Measurements from ENCODE around the gene ZDHHC8.

ZDHHC8 gene

DNA sequence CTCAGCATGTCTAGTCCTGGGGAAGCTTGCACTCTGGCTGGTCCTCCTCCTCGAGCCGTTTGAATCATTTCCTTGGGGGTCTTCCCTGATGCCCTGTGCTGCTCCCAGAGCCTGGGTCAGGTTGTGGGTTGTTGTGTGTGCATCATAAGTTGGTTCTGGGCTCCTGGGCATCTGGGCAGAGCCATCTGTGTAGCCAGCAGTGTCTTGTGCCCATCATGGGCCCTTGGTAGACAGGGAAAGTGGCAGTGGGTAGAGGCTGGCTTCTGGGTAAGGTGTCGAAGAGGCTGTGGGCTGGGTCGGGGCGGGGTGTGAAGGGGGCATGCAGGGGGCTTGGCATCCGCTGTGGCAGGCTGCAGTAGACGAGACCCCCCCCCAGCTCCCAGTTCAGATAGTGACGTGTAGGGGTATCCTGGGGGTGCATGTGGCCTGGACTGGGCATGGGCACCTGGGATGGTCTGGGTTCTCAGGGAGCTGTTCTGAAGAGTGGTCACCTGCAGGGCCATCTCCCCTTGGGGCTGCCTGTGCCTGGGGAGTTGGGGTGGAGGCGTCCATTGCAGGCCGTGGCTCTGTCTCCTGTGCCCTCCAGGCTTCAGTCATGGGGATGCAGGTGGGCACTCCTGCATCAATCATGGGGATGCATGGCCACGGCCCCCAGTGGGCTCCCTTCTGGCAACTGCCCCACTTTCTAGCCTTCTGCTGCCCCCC is 7.4 kb upstream of the ZDHHC8 start:
- peaks cover 0 to 28% (median 6%) of the 10 kb centered on the region in 4 donors for H3K4me1 ChIP-seq
- no peaks in the 10 kb centered on the region for H3K27me3 ChIP-seq
- intact Hi-C loops (cut with DNase I; ENCODE audit: low total_unique reads) = no loop called here
- peaks cover 34 to 79% (median 58%) of the 10 kb centered on the region in 3 donors for H3K36me3 ChIP-seq
- TF ChIP-seq, protein P1, sequence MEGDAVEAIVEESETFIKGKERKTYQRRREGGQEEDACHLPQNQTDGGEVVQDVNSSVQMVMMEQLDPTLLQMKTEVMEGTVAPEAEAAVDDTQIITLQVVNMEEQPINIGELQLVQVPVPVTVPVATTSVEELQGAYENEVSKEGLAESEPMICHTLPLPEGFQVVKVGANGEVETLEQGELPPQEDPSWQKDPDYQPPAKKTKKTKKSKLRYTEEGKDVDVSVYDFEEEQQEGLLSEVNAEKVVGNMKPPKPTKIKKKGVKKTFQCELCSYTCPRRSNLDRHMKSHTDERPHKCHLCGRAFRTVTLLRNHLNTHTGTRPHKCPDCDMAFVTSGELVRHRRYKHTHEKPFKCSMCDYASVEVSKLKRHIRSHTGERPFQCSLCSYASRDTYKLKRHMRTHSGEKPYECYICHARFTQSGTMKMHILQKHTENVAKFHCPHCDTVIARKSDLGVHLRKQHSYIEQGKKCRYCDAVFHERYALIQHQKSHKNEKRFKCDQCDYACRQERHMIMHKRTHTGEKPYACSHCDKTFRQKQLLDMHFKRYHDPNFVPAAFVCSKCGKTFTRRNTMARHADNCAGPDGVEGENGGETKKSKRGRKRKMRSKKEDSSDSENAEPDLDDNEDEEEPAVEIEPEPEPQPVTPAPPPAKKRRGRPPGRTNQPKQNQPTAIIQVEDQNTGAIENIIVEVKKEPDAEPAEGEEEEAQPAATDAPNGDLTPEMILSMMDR (IDR thresholded peaks at IDR 0.05) = no peak
- no peaks in the 10 kb centered on the region for H3K9me3 ChIP-seq
- H3K27ac ChIP-seq = no peak overlapping the region
- H3K4me3 ChIP-seq = no peak overlapping the region
- no peak for DNase-seq

- Histone ChIP-seq H3K27ac (no peak overlapping the region), H3K9me3 (no peaks in the 10 kb centered on the region), H3K4me3 (no peak overlapping the region), H3K4me1 (peaks cover 0 to 29% (median 8%) of the 10 kb centered on the region in 4 donors), H3K27me3 (no peaks in the 10 kb centered on the region), H3K36me3 (peaks cover 25 to 66% (median 45%) of the 10 kb centered on the region in 3 donors)
- DNase-seq = no peak
- intact Hi-C loops (cut with DNase I; ENCODE audit: low total_unique reads) = no loop called here
- TF ChIP-seq, protein P1 (IDR thresholded peaks at IDR 0.05) = no peak
Measured at GRCh38 chr22:20125201-20126174, 6.1 kb upstream of the ZDHHC8 start.

GRCh38 chr22:20126284-20127029 is 5.1 kb upstream of the ZDHHC8 start:
- TF ChIP-seq, protein P1 (IDR thresholded peaks at IDR 0.05) = no peak
- no peak overlapping the region for H3K27ac ChIP-seq
- no peak for DNase-seq
- H3K4me1 ChIP-seq = peaks cover 0 to 28% (median 10%) of the 10 kb centered on the region in 4 donors
- no peak overlapping the region for H3K4me3 ChIP-seq
- intact Hi-C loops (cut with DNase I; ENCODE audit: low total_unique reads) = no loop called here
- no peaks in the 10 kb centered on the region for H3K9me3 ChIP-seq
- no peaks in the 10 kb centered on the region for H3K27me3 ChIP-seq
- peaks cover 23 to 57% (median 42%) of the 10 kb centered on the region in 3 donors for H3K36me3 ChIP-seq

GRCh38 chr22:20127318-20127868 is 4.2 kb upstream of the ZDHHC8 start:
- Histone ChIP-seq H3K4me3 (no peak overlapping the region), H3K27me3 (no peaks in the 10 kb centered on the region), H3K27ac (no peak overlapping the region), H3K9me3 (no peaks in the 10 kb centered on the region), H3K36me3 (peaks cover 19 to 47% (median 33%) of the 10 kb centered on the region in 3 donors), H3K4me1 (peaks cover 0 to 25% (median 11%) of the 10 kb centered on the region in 4 donors)
- no peak for DNase-seq
- intact Hi-C loops (cut with DNase I; ENCODE audit: low total_unique reads) = no loop called here
- TF ChIP-seq, protein P1 (IDR thresholded peaks at IDR 0.05) = no peak
